CD4-positive, alpha-beta T cell treated with Interleukin-12 subunit alpha and Interleukin-12 subunit beta, for 1 hour (primary cell): ENCODE measurements around the gene CCDC78.

Experiments used
- DNase-seq: peaks from one replicate; pipeline ENCODE4 v3.0.0-alpha.2; 2020

The CCDC78 gene

GRCh38 chr16:722835-723633 is 3.2 kb downstream of the CCDC78 start:
- no peak for DNase-seq

- DNase-seq = peak; percentile 53
These were observed 4.3 kb downstream of the CCDC78 start for GRCh38 chr16:721765-722540.

GRCh38 chr16:720990-721764 is 5.1 kb downstream of the CCDC78 start, which contains the start of gene ANTKMT:
Gene ANTKMT (plus strand): TSS chr16:721146. CDS start chr16:721275, 129 bp downstream.
- peak; percentile 85 for DNase-seq

- peak; percentile 35 for DNase-seq
These were observed 5.7 kb downstream of the CCDC78 start for GRCh38 chr16:720447-720989.

- DNase-seq = no peak
These were observed 6.3 kb downstream of the CCDC78 start for GRCh38 chr16:719815-720446.

- DNase-seq = no peak
These were observed 7.3 kb downstream of the CCDC78 start for GRCh38 chr16:718922-719321.

- no peak for DNase-seq
These were observed 7.9 kb downstream of the CCDC78 start for GRCh38 chr16:718389-718788.

GRCh38 chr16:717450-718245 is 8.6 kb downstream of the CCDC78 start:
- DNase-seq = no peak

- DNase-seq = no peak
These were observed 9.4 kb downstream of the CCDC78 start for GRCh38 chr16:716768-717325.

GRCh38 chr16:716200-716568 is 10.1 kb downstream of the CCDC78 start:
- no peak for DNase-seq

GRCh38 chr16:715477-716199 is 10.6 kb downstream of the CCDC78 start:
- DNase-seq = no peak

- peak; percentile 91 for DNase-seq
These were observed 11.4 kb downstream of the CCDC78 start, which contains the start of gene METRN for GRCh38 chr16:714558-715476. Gene METRN (plus strand): TSS chr16:715118. CDS start chr16:715290, 172 bp downstream.

- no peak for DNase-seq
These were observed 12.2 kb downstream of the CCDC78 start for GRCh38 chr16:714079-714478.

GRCh38 chr16:712740-713250 is 13.4 kb downstream of the CCDC78 start:
- DNase-seq = peak; percentile 55

GRCh38 chr16:711548-712320 is 14.5 kb downstream of the CCDC78 start:
- DNase-seq = peak; percentile 82

- DNase-seq = no peak
These were observed 15.2 kb downstream of the CCDC78 start for GRCh38 chr16:711084-711483.

GRCh38 chr16:710500-711075 is 15.7 kb downstream of the CCDC78 start:
- DNase-seq = no peak
